Tongue (tissue), 2 donors: ENCODE data around the gene FFAR2. TPM values are rescaled to one million over a fixed set of nuclear protein-coding genes. Genes with fewer than 3 reads are reported as not detected.
"Not testable (repeated sequence)": the region's sequence is repeated elsewhere in the genome, so short reads cannot be mapped to it uniquely, and the experiment has no call there.

Source experiments
- DNase-seq: peaks from one replicate; pipeline ENCODE4 v3.0.0-alpha.2; 2015
- total RNA-seq: library from RNA; depleted of rRNA; stranded (reverse); fragments of >200 nt; gene quantifications from one replicate; pipeline ENCODE4 v1.2.3, GENCODE V29; 2014

Gene FFAR2
- 15.6 TPM for total RNA-seq

GRCh38 chr19:35447606-35448469, at the start of gene FFAR2:
FFAR2 (plus strand) TSS chr19:35448257; CDS start chr19:35449715, 1,458 bp downstream.
- DNase-seq: no peak

GRCh38 chr19:35398570-35398969, 49.5 kb upstream of the FFAR2 start:
- no peak for DNase-seq

GRCh38 chr19:35399231-35399630, 48.8 kb upstream of the FFAR2 start:
- no peak for DNase-seq

- no peak for DNase-seq
Measured at GRCh38 chr19:35399948-35400772, 47.9 kb upstream of the FFAR2 start.

- DNase-seq: no peak
Measured at GRCh38 chr19:35400773-35401100, 47.3 kb upstream of the FFAR2 start.

GRCh38 chr19:35401416-35401815, 46.6 kb upstream of the FFAR2 start:
- DNase-seq: not testable (repeated sequence)

- DNase-seq: no peak
Measured at GRCh38 chr19:35403116-35403760, 44.8 kb upstream of the FFAR2 start.

- peak; percentile 8 for DNase-seq
Measured at GRCh38 chr19:35404879-35405622, 43.0 kb upstream of the FFAR2 start.

- no peak for DNase-seq
Measured at GRCh38 chr19:35407619-35408018, 40.4 kb upstream of the FFAR2 start.

GRCh38 chr19:35408284-35409171, 39.5 kb upstream of the FFAR2 start:
- DNase-seq: no peak

GRCh38 chr19:35409191-35409590, 38.9 kb upstream of the FFAR2 start:
- no peak for DNase-seq

- DNase-seq: no peak
Measured at GRCh38 chr19:35410487-35410886, 37.6 kb upstream of the FFAR2 start.

- no peak for DNase-seq
Measured at GRCh38 chr19:35414442-35414841, 33.6 kb upstream of the FFAR2 start.

GRCh38 chr19:35416331-35416730, 31.7 kb upstream of the FFAR2 start:
- DNase-seq: no peak

GRCh38 chr19:35417278-35417677, 30.8 kb upstream of the FFAR2 start:
- DNase-seq: no peak

- no peak for DNase-seq
Measured at GRCh38 chr19:35417713-35418534, 30.1 kb upstream of the FFAR2 start.

- no peak for DNase-seq
Measured at GRCh38 chr19:35419046-35419445, 29.0 kb upstream of the FFAR2 start.

GRCh38 chr19:35419805-35420204, 28.3 kb upstream of the FFAR2 start:
- no peak for DNase-seq

- DNase-seq: no peak
Measured at GRCh38 chr19:35421362-35421761, 26.7 kb upstream of the FFAR2 start.

GRCh38 chr19:35423406-35423805, 24.7 kb upstream of the FFAR2 start:
- not testable (repeated sequence) for DNase-seq
